Fibroblast of lung (primary cell): ENCODE measurements around the gene ZNF76. TPM values are rescaled to one million over a fixed set of nuclear protein-coding genes. Genes with fewer than 3 reads are reported as not detected.
A peak's percentile ranks its signal among the peaks of the same experiment; 100 is the strongest.

ENCODE experiments used
- DNase-seq, 2 donors: peaks; one replicate each; pipeline versions ENCODE4 v3.0.0 to v3.0.0-alpha.2; 2010; ENCODE audit warnings: low read depth in 2 of 2
- H2AFZ ChIP-seq: 2 replicates; pipeline ENCODE4 v1.5.1; 2012; ENCODE audit warnings: low read length, control low read depth, inconsistent platforms
- H3K27ac ChIP-seq: 2 replicates; pipeline ENCODE4 v1.5.1; 2011; ENCODE audit warnings: low read length, control low read depth; ENCODE audit not compliant: insufficient read depth
- H3K27me3 ChIP-seq: 2 replicates; pipeline ENCODE4 v1.5.1; 2011; ENCODE audit warnings: mild to moderate bottlenecking, low read length; ENCODE audit not compliant: control insufficient read depth, insufficient read depth
- H3K36me3 ChIP-seq: 2 replicates; pipeline ENCODE4 v1.5.1; 2011; ENCODE audit warnings: low read length; ENCODE audit not compliant: control insufficient read depth, insufficient read depth
- H3K4me1 ChIP-seq: 2 replicates; pipeline ENCODE4 v1.5.1; 2011; ENCODE audit warnings: low read length; ENCODE audit not compliant: control insufficient read depth, insufficient read depth; ENCODE audit errors: extremely low read depth
- H3K4me2 ChIP-seq: 2 replicates; pipeline ENCODE4 v1.5.1; 2011; ENCODE audit warnings: low read length, control low read depth; ENCODE audit not compliant: insufficient read depth; ENCODE audit errors: extremely low read depth
- H3K4me3 ChIP-seq, 4 experiments: fragments of 200-600 bp in 1 of 4; sonication (generic) in 1 of 4; replicated peaks in 1 of 4; 2 replicates each; pipeline ENCODE4 v1.5.1; 2011 to 2016; ENCODE audit warnings: low read length in 4 of 4, low read depth in 3 of 4, mild to moderate bottlenecking in 3 of 4, control low read depth in 2 of 4, inconsistent platforms in 1 of 4, mixed read lengths in 1 of 4; ENCODE audit not compliant: insufficient read depth in 1 of 4; ENCODE audit errors: control extremely low read depth in 1 of 4
- H3K79me2 ChIP-seq: 2 replicates; pipeline ENCODE4 v1.5.1; 2012; ENCODE audit warnings: mild to moderate bottlenecking, low read length, inconsistent platforms; ENCODE audit not compliant: control insufficient read depth, insufficient read depth
- H3K9ac ChIP-seq: 2 replicates; pipeline ENCODE4 v1.5.1; 2011; ENCODE audit warnings: mild to moderate bottlenecking, low read length, control low read depth; ENCODE audit not compliant: insufficient read depth
- H3K9me3 ChIP-seq: 2 replicates; pipeline ENCODE4 v1.5.1; 2012; ENCODE audit warnings: low read depth, low read length; ENCODE audit not compliant: control insufficient read depth, insufficient read depth
- H4K20me1 ChIP-seq: 2 replicates; pipeline ENCODE4 v1.5.1; 2011; ENCODE audit warnings: low read length; ENCODE audit not compliant: control insufficient read depth, insufficient read depth; ENCODE audit errors: extremely low read depth
- CTCF ChIP-seq, 2 donors: IDR thresholded peaks in 1 of 2; conservative IDR thresholded peaks in 1 of 2; 1 replicate in 1 of 2; 2 replicates in 1 of 2; pipeline ENCODE4 v1.5.1; 2011 to 2012; ENCODE audit warnings: low read length in 2 of 2, control low read depth in 1 of 2, inconsistent platforms in 1 of 2, low read depth in 1 of 2, mild to moderate bottlenecking in 1 of 2
- EZH2 ChIP-seq: IDR thresholded peaks from 2 replicates; pipeline ENCODE4 v1.5.1; 2012; ENCODE audit warnings: low read length, control low read depth, mild to moderate bottlenecking; ENCODE audit errors: missing control alignments
- polyA plus RNA-seq, 2 donors: library from polyadenylated mRNA; depleted of rRNA in 1 of 2; stranded (reverse) in 1 of 2; unstranded in 1 of 2; fragments of >200 nt; gene quantifications; 2 replicates each; pipeline ENCODE4 v1.2.1, GENCODE V29; 2011 to 2012; ENCODE audit warnings: missing spikeins in 1 of 2
- total RNA-seq: library from RNA; depleted of rRNA; stranded (reverse); fragments of >200 nt; gene quantifications from 2 replicates; pipeline ENCODE4 v1.2.1, GENCODE V29; 2014

ZNF76 gene
- total and polyA plus RNA-seq, 2 donors (not counting 1 experiment from before 2014, with no cell fraction given): 9.6 to 19.5 TPM

- peaks cover 2% of the 10 kb centered on the region for H3K4me1 ChIP-seq
- H4K20me1 ChIP-seq: no peaks in the 10 kb centered on the region
- H3K9ac ChIP-seq: no peak overlapping the region
- no peak for DNase-seq
- TF ChIP-seq EZH2: no peak
- TF ChIP-seq CTCF (conservative IDR thresholded peaks at IDR 0.05 in 1 of 2, IDR thresholded peaks at IDR 0.05 in 1 of 2; ENCODE audit: low read depth in 1 of 2, low read length in 2 of 2): no peak
- H2AFZ ChIP-seq: no peak overlapping the region
- H3K27me3 ChIP-seq: no peaks in the 10 kb centered on the region
- no peak overlapping the region for H3K27ac ChIP-seq
- no peaks in the 10 kb centered on the region for H3K9me3 ChIP-seq
- no peak overlapping the region for H3K4me3 ChIP-seq
- peaks cover 6% of the 10 kb centered on the region for H3K36me3 ChIP-seq
- H3K79me2 ChIP-seq: no peaks in the 10 kb centered on the region
- no peak overlapping the region for H3K4me2 ChIP-seq
Measured at GRCh38 chr6:35296931-35297600, 37.5 kb downstream of the ZNF76 start.

- TF ChIP-seq CTCF (conservative IDR thresholded peaks at IDR 0.05 in 1 of 2, IDR thresholded peaks at IDR 0.05 in 1 of 2; ENCODE audit: low read depth in 1 of 2, low read length in 2 of 2): peak; percentile 26 to 66
- TF ChIP-seq EZH2: no peak
- H3K4me1 ChIP-seq: peaks cover 2% of the 10 kb centered on the region
- H3K9ac ChIP-seq: no peak within 1 kb of the TSS
- peak within 1 kb of the TSS in 1 of 4 experiments; percentile 19 for H3K4me3 ChIP-seq
- H3K79me2 ChIP-seq: no peaks in the 10 kb centered on the region
- no peaks in the 10 kb centered on the region for H3K9me3 ChIP-seq
- no peak within 1 kb of the TSS for H2AFZ ChIP-seq
- DNase-seq: peak; percentile 74 to 80
- H3K4me2 ChIP-seq: peak within 1 kb of the TSS; percentile 7
- no peak within 1 kb of the TSS for H3K27ac ChIP-seq
- no peaks in the 10 kb centered on the region for H3K27me3 ChIP-seq
- peaks cover 6% of the 10 kb centered on the region for H3K36me3 ChIP-seq
- H4K20me1 ChIP-seq: no peaks in the 10 kb centered on the region
Measured at GRCh38 chr6:35297601-35298481, 38.3 kb downstream of the ZNF76 start, which contains the start of gene DEF6. DEF6 (plus strand) TSS chr6:35297818; CDS start chr6:35297857, 39 bp downstream.

GRCh38 chr6:35298625-35299140, 39.1 kb downstream of the ZNF76 start:
- Histone ChIP-seq H3K9ac (no peak overlapping the region), H4K20me1 (no peaks in the 10 kb centered on the region), H3K4me1 (peaks cover 2% of the 10 kb centered on the region), H3K4me2 (no peak overlapping the region), H3K27me3 (no peaks in the 10 kb centered on the region), H3K36me3 (peaks cover 6% of the 10 kb centered on the region), H3K27ac (no peak overlapping the region), H3K4me3 (no peak overlapping the region), H2AFZ (no peak overlapping the region), H3K9me3 (no peaks in the 10 kb centered on the region), H3K79me2 (no peaks in the 10 kb centered on the region)
- no peak for DNase-seq
- no peak for TF ChIP-seq EZH2
- no peak for TF ChIP-seq CTCF (conservative IDR thresholded peaks at IDR 0.05 in 1 of 2, IDR thresholded peaks at IDR 0.05 in 1 of 2; ENCODE audit: low read depth in 1 of 2, low read length in 2 of 2)
